SH-SY5Y (cell line): Measurements from ENCODE around the gene VAT1L.

Experiments used
- GATA2 ChIP-seq: IDR thresholded peaks from 2 replicates; pipeline ENCODE4 v1.6.1; 2011; ENCODE audit warnings: mild to moderate bottlenecking, low read depth, low read length
- GATA3 ChIP-seq: IDR thresholded peaks from 2 replicates; pipeline ENCODE4 v1.6.1; 2011; ENCODE audit warnings: low read depth, mild to moderate bottlenecking, low read length, moderate library complexity

- TF ChIP-seq GATA2: no peak
- TF ChIP-seq GATA3: no peak
These were observed 177.0 kb downstream of the VAT1L start for GRCh38 chr16:77965346-77965745.
